PC-9 (cell line): Measurements from ENCODE around the gene ADAM19. TPM values are rescaled to one million over a fixed set of nuclear protein-coding genes. Genes with fewer than 3 reads are reported as not detected.

ENCODE experiments used
- BruUV-seq: library from RNA; stranded (reverse); fragments of 400-500 nt; replicated peaks from 2 replicates; lab custom pipeline; 2021; lab: Mats Ljungman, UMichigan
- CTCF ChIA-PET: fragments of 300-600 bp; sonication (Branson Sonifier 250); formaldehyde crosslinking; loops from one replicate; lab custom pipeline; 2022; ENCODE audit warnings: antibody characterized with exemption; lab: Charles Lee
- POLR2A ChIA-PET: fragments of 300-600 bp; sonication (Branson Sonifier 250); formaldehyde crosslinking; loops from one replicate; lab custom pipeline; 2022; ENCODE audit warnings: antibody characterized with exemption; ENCODE audit not compliant: unreplicated experiment; lab: Charles Lee
- DNase-seq, 2 experiments: peaks; one replicate each; pipeline versions ENCODE4 v3.0.0 to v3.0.0-alpha.2; 2015 to 2022; ENCODE audit warnings: mixed read lengths in 1 of 2
- H2AFZ ChIP-seq: fragments of 200-600 bp; sonication (generic); 2 replicates; pipeline ENCODE4 v1.8.1; 2017; ENCODE audit warnings: antibody characterized with exemption
- H3F3A ChIP-seq: fragments of 200-600 bp; sonication (generic); 2 replicates; pipeline ENCODE4 v1.8.1; 2017; ENCODE audit warnings: antibody characterized with exemption, mild to moderate bottlenecking, low read depth; ENCODE audit not compliant: insufficient read depth
- H3K27ac ChIP-seq: fragments of 200-600 bp; sonication (generic); 2 replicates; pipeline ENCODE4 v1.6.1; 2016; ENCODE audit warnings: mixed run types
- H3K27me3 ChIP-seq: fragments of 200-600 bp; sonication (generic); 2 replicates; pipeline ENCODE4 v1.6.1; 2016; ENCODE audit warnings: low read depth, mixed run types; ENCODE audit not compliant: insufficient read depth
- H3K36me3 ChIP-seq: fragments of 200-600 bp; sonication (generic); 2 replicates; pipeline ENCODE4 v1.6.1; 2016; ENCODE audit warnings: low read depth, mixed run types
- H3K4me1 ChIP-seq: fragments of 200-600 bp; sonication (generic); replicated peaks from 2 replicates; pipeline ENCODE4 v1.6.1; 2016; ENCODE audit warnings: mixed run types; ENCODE audit not compliant: insufficient read depth
- H3K4me2 ChIP-seq: fragments of 200-600 bp; sonication (generic); 2 replicates; pipeline ENCODE4 v1.6.1; 2017; ENCODE audit warnings: mixed run types
- H3K4me3 ChIP-seq: fragments of 200-600 bp; sonication (generic); 2 replicates; pipeline ENCODE4 v1.6.1; 2016; ENCODE audit warnings: mixed run types
- H3K79me2 ChIP-seq: fragments of 200-600 bp; sonication (generic); 2 replicates; pipeline ENCODE4 v1.6.1; 2017; ENCODE audit warnings: low read depth, mixed run types
- H3K9me2 ChIP-seq: fragments of 200-600 bp; sonication (generic); 2 replicates; pipeline ENCODE4 v1.8.1; 2017; ENCODE audit warnings: mild to moderate bottlenecking; ENCODE audit not compliant: insufficient read depth
- H3K9me3 ChIP-seq: fragments of 200-600 bp; sonication (generic); 2 replicates; pipeline ENCODE4 v1.8.1; 2016; ENCODE audit warnings: low read depth; ENCODE audit not compliant: insufficient read depth
- H4K20me1 ChIP-seq: fragments of 200-600 bp; sonication (generic); 2 replicates; pipeline ENCODE4 v1.8.1; 2017; ENCODE audit not compliant: insufficient read depth
- CTCF ChIP-seq: fragments of 200-600 bp; sonication (generic); conservative IDR thresholded peaks from 2 replicates; pipeline ENCODE4 v1.6.1; 2017; ENCODE audit warnings: mixed run types, antibody characterized with exemption, mild to moderate bottlenecking, moderate library complexity
- EZH2 ChIP-seq: fragments of 200-600 bp; sonication (generic); IDR thresholded peaks from 2 replicates; pipeline ENCODE4 v1.8.0; 2017; ENCODE audit warnings: antibody characterized with exemption, low read depth
- intact Hi-C: fragments of 100-400 bp; cut with micrococcal nuclease; formaldehyde crosslinking; loops from one replicate; pipeline ENCODE4 v1.10.0; 2022; ENCODE audit not compliant: unreplicated experiment
- total RNA-seq: library from RNA; stranded (reverse); gene quantifications from 2 replicates; pipeline ENCODE4 v1.2.3, GENCODE V29; 2021

The ADAM19 gene
- total RNA-seq, 1 experiment from 2014 or later = 7.6 TPM

GRCh38 chr5:157540707-157541446 is 34.7 kb downstream of the ADAM19 start:
- no peaks in the 10 kb centered on the region for H3K79me2 ChIP-seq
- H3K27ac ChIP-seq = no peak overlapping the region
- no peaks in the 10 kb centered on the region for H3F3A ChIP-seq
- no peaks in the 10 kb centered on the region for H3K9me3 ChIP-seq
- CTCF ChIA-PET = no interaction called here
- no TSS peak for BruUV-seq
- no peak for DNase-seq
- H3K27me3 ChIP-seq = no peaks in the 10 kb centered on the region
- TF ChIP-seq EZH2 (no peak), CTCF (no peak)
- no peak overlapping the region for H3K4me3 ChIP-seq
- POLR2A ChIA-PET = no interaction called here
- 0 out of 2 replicates have a peak, but pooled peaks cover 12% of the 10 kb centered on the region for H3K36me3 ChIP-seq
- intact Hi-C loops = no loop called here
- no peaks in the 10 kb centered on the region; the same call in 1 of the 2 replicates for H4K20me1 ChIP-seq
- no peaks in the 10 kb centered on the region for H3K9me2 ChIP-seq
- H3K4me2 ChIP-seq = no peak overlapping the region
- H3K4me1 ChIP-seq = no peaks in the 10 kb centered on the region
- no peak overlapping the region for H2AFZ ChIP-seq

- DNase-seq = no peak
- ChIA-PET POLR2A (interaction anchor here (0.6 kb wide), 1 partner anchor 18 kb away, joined by 3 read pairs; no protein-coding TSS in a partner anchor), CTCF (no interaction called here)
- no peak for TF ChIP-seq EZH2
- TF ChIP-seq CTCF = no peak
- intact Hi-C loops = no loop called here
- H3K4me1 ChIP-seq = no peaks in the 10 kb centered on the region
- no peaks in the 10 kb centered on the region for H3K27me3 ChIP-seq
- no peaks in the 10 kb centered on the region for H3F3A ChIP-seq
- H3K4me2 ChIP-seq = no peak overlapping the region
- H3K4me3 ChIP-seq = no peak overlapping the region
- H3K9me3 ChIP-seq = no peaks in the 10 kb centered on the region
- H2AFZ ChIP-seq = no peak overlapping the region
- H3K27ac ChIP-seq = no peak overlapping the region
- H3K79me2 ChIP-seq = no peaks in the 10 kb centered on the region
- 0 out of 2 replicates have a peak, but pooled peaks cover 12% of the 10 kb centered on the region for H3K36me3 ChIP-seq
- BruUV-seq = no TSS peak
- no peaks in the 10 kb centered on the region; the same call in 1 of the 2 replicates for H4K20me1 ChIP-seq
- no peaks in the 10 kb centered on the region for H3K9me2 ChIP-seq
These were observed 35.5 kb downstream of the ADAM19 start for GRCh38 chr5:157540124-157540523.

- no TSS peak for BruUV-seq
- no peak overlapping the region for H2AFZ ChIP-seq
- no peaks in the 10 kb centered on the region for H3K27me3 ChIP-seq
- CTCF ChIA-PET = no interaction called here
- H3K36me3 ChIP-seq = 0 out of 2 replicates have a peak, but pooled peaks cover 12% of the 10 kb centered on the region
- no peak for DNase-seq
- POLR2A ChIA-PET = interaction anchor here (0.6 kb wide), 1 partner anchor 19 kb away, joined by 3 read pairs; no protein-coding TSS in a partner anchor
- no peaks in the 10 kb centered on the region for H3K4me1 ChIP-seq
- intact Hi-C loops = no loop called here
- H3K4me3 ChIP-seq = no peak overlapping the region
- H3K27ac ChIP-seq = no peak overlapping the region
- no peak for TF ChIP-seq CTCF
- TF ChIP-seq EZH2 = no peak
- no peak overlapping the region for H3K4me2 ChIP-seq
- no peaks in the 10 kb centered on the region for H3K9me2 ChIP-seq
- H3K9me3 ChIP-seq = no peaks in the 10 kb centered on the region
- no peaks in the 10 kb centered on the region for H3K79me2 ChIP-seq
- H4K20me1 ChIP-seq = no peaks in the 10 kb centered on the region; the same call in 1 of the 2 replicates
- no peaks in the 10 kb centered on the region for H3F3A ChIP-seq
These were observed 36.0 kb downstream of the ADAM19 start for GRCh38 chr5:157539503-157540022.
